ENCODE data around the gene ERG28. TPM values are rescaled to one million over a fixed set of nuclear protein-coding genes. Genes with fewer than 3 reads are reported as not detected.

ERG28 gene
- total and polyA plus RNA-seq, 2 of the 13 experiments (the other 11 are each of a cell fraction or from before 2014, with no cell fraction given): 27.3 to 32.3 TPM

- intact Hi-C loops (cut with micrococcal nuclease; ENCODE audit: unreplicated experiment) (no loop called here), in situ Hi-C loops (cut with HindIII; ENCODE audit: extremely low pct_ligation_motif_present, low pct_unique_long_range_greater_than_20kb) (no loop called here)
- no peaks in the 10 kb centered on the region for H3K79me2 ChIP-seq (ENCODE audit: insufficient read depth, low read length)
- ChIA-PET CTCF (ENCODE audit: low intra/inter-chr PET ratio, low total read pairs) (no interaction called here), POLR2A (no interaction called here)
- H3K9ac ChIP-seq (ENCODE audit: insufficient read depth, low read depth, low read length): no peak overlapping the region
- H3K4me1 ChIP-seq (ENCODE audit: insufficient read depth, low read length): no peaks in the 10 kb centered on the region
- ATAC-seq (no peak), FAIRE-seq (no peak), DNase-seq (ENCODE audit: low spot score) (no peak)
- no TSS peak for BruUV-seq (replicated peaks)
- H2AFZ ChIP-seq (ENCODE audit: low read length): no peak overlapping the region
- H3K36me3 ChIP-seq (replicated peaks in 1 of 2; ENCODE audit: control insufficient read depth in 1 of 2, insufficient read depth in 2 of 2, low read length in 2 of 2): peaks cover 9 to 37% of the 10 kb centered on the region in 2 experiments; a peak in 4 of 5 replicates
- no peak for TF ChIP-seq DR1 (CRISPR knock-in tag; IDR thresholded peaks at IDR 0.05)
- no peak for TF ChIP-seq PHF21A (CRISPR knock-in tag; IDR thresholded peaks at IDR 0.05)
- TF ChIP-seq ZNF639 (CRISPR knock-in tag; conservative IDR thresholded peaks at IDR 0.05): no peak
- no peak for TF ChIP-seq ZNF343 (CRISPR knock-in tag; IDR thresholded peaks at IDR 0.05)
- TF ChIP-seq ZNF563 (CRISPR knock-in tag; IDR thresholded peaks at IDR 0.05): no peak
- TF ChIP-seq RNF219 (CRISPR knock-in tag; IDR thresholded peaks at IDR 0.05): no peak
- no peak for TF ChIP-seq ZBTB26 (CRISPR knock-in tag; IDR thresholded peaks at IDR 0.05; ENCODE audit: borderline replicate concordance)
- no peaks in the 10 kb centered on the region for H3K27me3 ChIP-seq (ENCODE audit: control insufficient read depth in 1 of 2, insufficient read depth in 2 of 2, low read length in 2 of 2)
- H3K4me3 ChIP-seq (replicated peaks in 1 of 3; ENCODE audit: insufficient read depth in 1 of 3, low read depth in 2 of 3, low read length in 3 of 3): no peak overlapping the region
- WGBS (ENCODE audit: low lambda C conversion rate): 98% methylated on average over 7 of the region's 7 CpGs
- no peak overlapping the region for H3K4me2 ChIP-seq (ENCODE audit: low read depth, low read length)
- no peaks in the 10 kb centered on the region for H3K9me3 ChIP-seq (ENCODE audit: low read length)
- no peak overlapping the region for H3K27ac ChIP-seq (ENCODE audit: extremely low read length, insufficient read depth, low read length)
- H4K20me1 ChIP-seq (ENCODE audit: insufficient read depth, low read length): no peaks in the 10 kb centered on the region
Measured at GRCh38 chr14:75690010-75690409, 29.3 kb upstream of the ERG28 start.

Data from HepG2 (cell line).